H1 (cell line): ENCODE measurements around the gene TRIM32. TPM values are rescaled to one million over a fixed set of nuclear protein-coding genes. Genes with fewer than 3 reads are reported as not detected.

ENCODE experiments used
- E2F6 ChIP-seq: IDR thresholded peaks from 2 replicates; pipeline ENCODE4 v1.6.1; 2012; ENCODE audit warnings: inconsistent platforms
- HDAC6 ChIP-seq: IDR thresholded peaks from one replicate; pipeline ENCODE4 v1.7.1; 2012; ENCODE audit warnings: low read depth, mild to moderate bottlenecking, inconsistent platforms, low read length, moderate library complexity
- JUN ChIP-seq: IDR thresholded peaks from 2 replicates; pipeline ENCODE4 v1.6.1; 2011; ENCODE audit warnings: low read depth, mild to moderate bottlenecking, improper control_type of control experiment, low read length
- JUND ChIP-seq: IDR thresholded peaks from 2 replicates; pipeline ENCODE4 v1.6.1; 2011; ENCODE audit warnings: mild to moderate bottlenecking, improper control_type of control experiment, low read length
- MAFK ChIP-seq: IDR thresholded peaks from 2 replicates; pipeline ENCODE4 v1.6.1; 2012; ENCODE audit warnings: low read depth, mild to moderate bottlenecking, improper control_type of control experiment, low read length
- POU5F1 ChIP-seq: IDR thresholded peaks from 2 replicates; pipeline ENCODE4 v1.6.1; 2011; ENCODE audit warnings: low read depth, mild to moderate bottlenecking, low read length, moderate library complexity
- RBBP5 ChIP-seq: IDR thresholded peaks from 2 replicates; pipeline ENCODE4 v1.7.1; 2012; ENCODE audit warnings: low read depth, mild to moderate bottlenecking, inconsistent platforms, low read length, moderate library complexity, borderline replicate concordance
- RXRA ChIP-seq: IDR thresholded peaks from 2 replicates; pipeline ENCODE4 v1.6.1; 2011; ENCODE audit warnings: low read depth, mild to moderate bottlenecking, low read length, moderate library complexity; ENCODE audit not compliant: insufficient read depth
- SIRT6 ChIP-seq: IDR thresholded peaks from one replicate; pipeline ENCODE4 v1.7.1; 2012; ENCODE audit warnings: low read length, inconsistent platforms
- SP1 ChIP-seq: IDR thresholded peaks from 2 replicates; pipeline ENCODE4 v1.6.1; 2011; ENCODE audit warnings: low read depth, low read length
- polyA plus RNA-seq, 7 experiments: library from polyadenylated mRNA; depleted of rRNA in 3 of 7; stranded (reverse) in 5 of 7; unstranded in 2 of 7; fragments of >200 nt in 5 of 7; fragments of 200-250 nt in 2 of 7; gene quantifications; 1 replicate in 5 of 7; 2 replicates in 1 of 7; 4 replicates in 1 of 7; pipeline versions ENCODE4 v1.2.1 to v1.2.3, GENCODE V29; 2011 to 2013; ENCODE audit warnings: missing spikeins in 2 of 7, mixed read lengths in 2 of 7
- total RNA-seq: library from RNA; stranded (reverse); fragmentation: NEBNext Ultra II Directional; extraction: Animal tissue kit (Norgen Biotek cat#: 25700); gene quantifications from 2 replicates; pipeline ENCODE4 v1.2.1, GENCODE V29; 2021
- TF ChIP-seq, protein P1 (sequence below): fragments of 300-600 bp; sonication (generic); IDR thresholded peaks from 2 replicates; pipeline ENCODE4 v1.7.1; 2012; ENCODE audit warnings: low read length, moderate library complexity, mild to moderate bottlenecking, inconsistent platforms; ENCODE audit not compliant: insufficient replicate concordance

The TRIM32 gene
- total and polyA plus RNA-seq, 2 of the 8 experiments (the other 6 are each of a cell fraction or from before 2014, with no cell fraction given), result 10.5 to 17.3 TPM

- TF ChIP-seq HDAC6 (no peak), MAFK (no peak), JUN (no peak), E2F6 (peak; percentile 74), JUND (no peak), POU5F1 (no peak), SIRT6 (no peak), RBBP5 (no peak), SP1 (no peak), RXRA (no peak)
- TF ChIP-seq, protein P1, sequence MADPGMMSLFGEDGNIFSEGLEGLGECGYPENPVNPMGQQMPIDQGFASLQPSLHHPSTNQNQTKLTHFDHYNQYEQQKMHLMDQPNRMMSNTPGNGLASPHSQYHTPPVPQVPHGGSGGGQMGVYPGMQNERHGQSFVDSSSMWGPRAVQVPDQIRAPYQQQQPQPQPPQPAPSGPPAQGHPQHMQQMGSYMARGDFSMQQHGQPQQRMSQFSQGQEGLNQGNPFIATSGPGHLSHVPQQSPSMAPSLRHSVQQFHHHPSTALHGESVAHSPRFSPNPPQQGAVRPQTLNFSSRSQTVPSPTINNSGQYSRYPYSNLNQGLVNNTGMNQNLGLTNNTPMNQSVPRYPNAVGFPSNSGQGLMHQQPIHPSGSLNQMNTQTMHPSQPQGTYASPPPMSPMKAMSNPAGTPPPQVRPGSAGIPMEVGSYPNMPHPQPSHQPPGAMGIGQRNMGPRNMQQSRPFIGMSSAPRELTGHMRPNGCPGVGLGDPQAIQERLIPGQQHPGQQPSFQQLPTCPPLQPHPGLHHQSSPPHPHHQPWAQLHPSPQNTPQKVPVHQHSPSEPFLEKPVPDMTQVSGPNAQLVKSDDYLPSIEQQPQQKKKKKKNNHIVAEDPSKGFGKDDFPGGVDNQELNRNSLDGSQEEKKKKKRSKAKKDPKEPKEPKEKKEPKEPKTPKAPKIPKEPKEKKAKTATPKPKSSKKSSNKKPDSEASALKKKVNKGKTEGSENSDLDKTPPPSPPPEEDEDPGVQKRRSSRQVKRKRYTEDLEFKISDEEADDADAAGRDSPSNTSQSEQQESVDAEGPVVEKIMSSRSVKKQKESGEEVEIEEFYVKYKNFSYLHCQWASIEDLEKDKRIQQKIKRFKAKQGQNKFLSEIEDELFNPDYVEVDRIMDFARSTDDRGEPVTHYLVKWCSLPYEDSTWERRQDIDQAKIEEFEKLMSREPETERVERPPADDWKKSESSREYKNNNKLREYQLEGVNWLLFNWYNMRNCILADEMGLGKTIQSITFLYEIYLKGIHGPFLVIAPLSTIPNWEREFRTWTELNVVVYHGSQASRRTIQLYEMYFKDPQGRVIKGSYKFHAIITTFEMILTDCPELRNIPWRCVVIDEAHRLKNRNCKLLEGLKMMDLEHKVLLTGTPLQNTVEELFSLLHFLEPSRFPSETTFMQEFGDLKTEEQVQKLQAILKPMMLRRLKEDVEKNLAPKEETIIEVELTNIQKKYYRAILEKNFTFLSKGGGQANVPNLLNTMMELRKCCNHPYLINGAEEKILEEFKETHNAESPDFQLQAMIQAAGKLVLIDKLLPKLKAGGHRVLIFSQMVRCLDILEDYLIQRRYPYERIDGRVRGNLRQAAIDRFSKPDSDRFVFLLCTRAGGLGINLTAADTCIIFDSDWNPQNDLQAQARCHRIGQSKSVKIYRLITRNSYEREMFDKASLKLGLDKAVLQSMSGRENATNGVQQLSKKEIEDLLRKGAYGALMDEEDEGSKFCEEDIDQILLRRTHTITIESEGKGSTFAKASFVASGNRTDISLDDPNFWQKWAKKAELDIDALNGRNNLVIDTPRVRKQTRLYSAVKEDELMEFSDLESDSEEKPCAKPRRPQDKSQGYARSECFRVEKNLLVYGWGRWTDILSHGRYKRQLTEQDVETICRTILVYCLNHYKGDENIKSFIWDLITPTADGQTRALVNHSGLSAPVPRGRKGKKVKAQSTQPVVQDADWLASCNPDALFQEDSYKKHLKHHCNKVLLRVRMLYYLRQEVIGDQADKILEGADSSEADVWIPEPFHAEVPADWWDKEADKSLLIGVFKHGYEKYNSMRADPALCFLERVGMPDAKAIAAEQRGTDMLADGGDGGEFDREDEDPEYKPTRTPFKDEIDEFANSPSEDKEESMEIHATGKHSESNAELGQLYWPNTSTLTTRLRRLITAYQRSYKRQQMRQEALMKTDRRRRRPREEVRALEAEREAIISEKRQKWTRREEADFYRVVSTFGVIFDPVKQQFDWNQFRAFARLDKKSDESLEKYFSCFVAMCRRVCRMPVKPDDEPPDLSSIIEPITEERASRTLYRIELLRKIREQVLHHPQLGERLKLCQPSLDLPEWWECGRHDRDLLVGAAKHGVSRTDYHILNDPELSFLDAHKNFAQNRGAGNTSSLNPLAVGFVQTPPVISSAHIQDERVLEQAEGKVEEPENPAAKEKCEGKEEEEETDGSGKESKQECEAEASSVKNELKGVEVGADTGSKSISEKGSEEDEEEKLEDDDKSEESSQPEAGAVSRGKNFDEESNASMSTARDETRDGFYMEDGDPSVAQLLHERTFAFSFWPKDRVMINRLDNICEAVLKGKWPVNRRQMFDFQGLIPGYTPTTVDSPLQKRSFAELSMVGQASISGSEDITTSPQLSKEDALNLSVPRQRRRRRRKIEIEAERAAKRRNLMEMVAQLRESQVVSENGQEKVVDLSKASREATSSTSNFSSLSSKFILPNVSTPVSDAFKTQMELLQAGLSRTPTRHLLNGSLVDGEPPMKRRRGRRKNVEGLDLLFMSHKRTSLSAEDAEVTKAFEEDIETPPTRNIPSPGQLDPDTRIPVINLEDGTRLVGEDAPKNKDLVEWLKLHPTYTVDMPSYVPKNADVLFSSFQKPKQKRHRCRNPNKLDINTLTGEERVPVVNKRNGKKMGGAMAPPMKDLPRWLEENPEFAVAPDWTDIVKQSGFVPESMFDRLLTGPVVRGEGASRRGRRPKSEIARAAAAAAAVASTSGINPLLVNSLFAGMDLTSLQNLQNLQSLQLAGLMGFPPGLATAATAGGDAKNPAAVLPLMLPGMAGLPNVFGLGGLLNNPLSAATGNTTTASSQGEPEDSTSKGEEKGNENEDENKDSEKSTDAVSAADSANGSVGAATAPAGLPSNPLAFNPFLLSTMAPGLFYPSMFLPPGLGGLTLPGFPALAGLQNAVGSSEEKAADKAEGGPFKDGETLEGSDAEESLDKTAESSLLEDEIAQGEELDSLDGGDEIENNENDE, result no peak
Measured at GRCh38 chr9:116687074-116687753, at the start of gene TRIM32 (continued).
